ENCODE measurements around the gene GALNT1. TPM values are rescaled to one million over a fixed set of nuclear protein-coding genes. Genes with fewer than 3 reads are reported as not detected.

Gene GALNT1
- total RNA-seq, 4 donors from 2014 or later, result 40.3 to 61.5 (median 47.7) TPM

DNA sequence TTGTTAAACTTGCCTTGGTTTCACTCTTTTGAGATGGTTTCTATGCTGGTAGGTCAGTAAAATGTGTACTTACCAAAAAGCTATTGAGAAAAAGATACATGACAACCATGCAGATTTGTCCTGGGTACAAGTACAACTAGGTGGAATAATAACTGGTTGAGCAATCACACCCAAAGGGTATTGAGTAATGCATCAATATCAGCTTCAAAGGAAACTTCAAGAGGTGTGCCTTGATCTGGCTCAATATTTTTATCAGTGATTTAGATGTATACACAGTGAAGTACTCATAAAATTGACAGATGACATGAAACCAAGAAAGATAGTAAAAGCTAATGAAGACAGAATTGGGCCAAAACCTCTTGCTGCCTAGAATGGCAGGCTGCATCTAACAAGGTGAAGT, 21.7 kb upstream of the GALNT1 start:
- TF ChIP-seq, protein P1, sequence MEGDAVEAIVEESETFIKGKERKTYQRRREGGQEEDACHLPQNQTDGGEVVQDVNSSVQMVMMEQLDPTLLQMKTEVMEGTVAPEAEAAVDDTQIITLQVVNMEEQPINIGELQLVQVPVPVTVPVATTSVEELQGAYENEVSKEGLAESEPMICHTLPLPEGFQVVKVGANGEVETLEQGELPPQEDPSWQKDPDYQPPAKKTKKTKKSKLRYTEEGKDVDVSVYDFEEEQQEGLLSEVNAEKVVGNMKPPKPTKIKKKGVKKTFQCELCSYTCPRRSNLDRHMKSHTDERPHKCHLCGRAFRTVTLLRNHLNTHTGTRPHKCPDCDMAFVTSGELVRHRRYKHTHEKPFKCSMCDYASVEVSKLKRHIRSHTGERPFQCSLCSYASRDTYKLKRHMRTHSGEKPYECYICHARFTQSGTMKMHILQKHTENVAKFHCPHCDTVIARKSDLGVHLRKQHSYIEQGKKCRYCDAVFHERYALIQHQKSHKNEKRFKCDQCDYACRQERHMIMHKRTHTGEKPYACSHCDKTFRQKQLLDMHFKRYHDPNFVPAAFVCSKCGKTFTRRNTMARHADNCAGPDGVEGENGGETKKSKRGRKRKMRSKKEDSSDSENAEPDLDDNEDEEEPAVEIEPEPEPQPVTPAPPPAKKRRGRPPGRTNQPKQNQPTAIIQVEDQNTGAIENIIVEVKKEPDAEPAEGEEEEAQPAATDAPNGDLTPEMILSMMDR (IDR thresholded peaks at IDR 0.05; ENCODE audit: low read depth), result no peak

DNA sequence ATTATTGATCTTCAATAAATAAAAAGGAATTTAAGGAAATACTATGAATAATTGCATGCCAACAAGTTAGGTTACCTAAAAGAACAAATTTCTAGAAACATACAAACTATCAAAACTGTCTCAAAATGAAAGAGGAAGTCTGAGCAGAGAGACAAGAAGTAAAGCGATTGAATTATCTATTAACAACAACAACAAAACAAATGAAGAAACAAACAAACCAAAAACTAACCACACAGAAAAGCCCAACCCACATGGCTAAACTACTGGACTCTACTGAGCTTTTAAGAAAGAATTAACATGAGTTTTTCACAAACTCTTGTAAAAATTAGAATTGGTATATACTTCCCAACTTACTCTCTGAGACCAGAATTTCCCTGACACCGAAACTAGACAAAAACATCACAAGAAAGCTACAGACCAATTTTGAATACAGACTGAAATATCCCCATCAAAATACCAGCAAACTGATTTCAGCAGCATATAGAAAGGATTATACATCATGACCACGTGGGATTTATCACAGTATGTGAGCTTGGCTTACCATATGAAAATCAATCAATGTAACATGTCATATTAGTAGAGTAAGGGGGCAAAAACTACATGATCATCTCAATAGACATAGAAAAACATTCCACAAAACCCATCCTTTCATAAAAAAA, 16.6 kb upstream of the GALNT1 start:
- TF ChIP-seq, protein P1 (IDR thresholded peaks at IDR 0.05; ENCODE audit: low read depth), result no peak

DNA sequence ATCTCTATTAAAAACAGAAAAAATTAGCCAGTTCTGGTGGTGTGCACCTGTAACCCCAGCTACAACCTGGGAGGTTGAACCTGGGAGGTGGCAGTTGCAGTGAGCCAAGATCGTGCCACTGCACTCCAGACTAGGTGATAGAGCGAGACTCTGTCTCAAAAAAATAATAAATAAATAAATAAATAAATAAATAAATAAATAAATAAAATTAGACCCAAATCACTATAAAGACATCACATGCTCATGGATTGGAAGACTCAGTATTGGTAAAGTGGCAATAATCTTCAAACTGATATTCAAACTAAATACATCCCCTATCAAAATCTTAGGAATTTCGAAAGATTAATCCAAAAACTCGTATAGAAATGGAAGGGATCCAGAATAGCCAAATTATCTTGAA, 15.5 kb upstream of the GALNT1 start:
- TF ChIP-seq, protein P1 (IDR thresholded peaks at IDR 0.05; ENCODE audit: low read depth), result no peak

DNA sequence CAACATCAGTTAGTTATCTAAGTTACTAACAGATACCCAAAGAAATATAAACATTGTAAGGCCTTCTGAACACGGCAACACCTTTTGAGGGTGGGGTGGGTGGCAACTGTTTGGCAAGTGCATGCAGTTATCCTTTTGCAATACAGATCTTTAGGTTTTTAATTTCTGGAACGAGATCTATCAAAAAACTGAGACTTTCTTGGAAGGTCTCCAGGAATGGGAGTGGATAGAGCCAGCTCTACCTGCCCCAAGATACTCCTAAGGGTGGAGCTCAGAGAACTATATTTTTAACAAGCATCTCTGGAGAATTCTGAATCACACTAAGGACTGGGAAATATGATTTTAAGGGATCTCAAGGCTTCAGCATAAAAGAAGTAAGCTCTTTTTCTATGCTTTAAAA, 11.4 kb upstream of the GALNT1 start:
- TF ChIP-seq, protein P1 (IDR thresholded peaks at IDR 0.05; ENCODE audit: low read depth), result no peak

DNA sequence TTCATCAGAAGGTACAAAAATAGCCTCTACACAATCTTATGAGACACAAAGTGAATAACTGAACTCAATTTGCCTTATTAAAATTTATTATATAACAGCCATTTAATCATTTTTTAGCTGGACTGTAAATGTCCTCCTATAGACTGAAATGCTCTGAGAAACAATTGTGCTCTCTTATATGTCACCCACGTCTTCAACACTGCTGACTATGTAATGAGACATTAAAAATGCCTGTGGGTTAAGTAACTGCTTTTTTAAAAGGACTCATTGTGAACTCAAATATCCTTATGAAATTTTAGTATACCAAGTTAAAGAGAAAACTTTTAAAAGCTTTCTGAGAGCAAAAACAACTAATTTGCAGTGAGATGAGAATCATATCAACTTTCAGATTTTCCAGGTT, 10.4 kb upstream of the GALNT1 start:
- TF ChIP-seq, protein P1 (IDR thresholded peaks at IDR 0.05; ENCODE audit: low read depth), result no peak

DNA sequence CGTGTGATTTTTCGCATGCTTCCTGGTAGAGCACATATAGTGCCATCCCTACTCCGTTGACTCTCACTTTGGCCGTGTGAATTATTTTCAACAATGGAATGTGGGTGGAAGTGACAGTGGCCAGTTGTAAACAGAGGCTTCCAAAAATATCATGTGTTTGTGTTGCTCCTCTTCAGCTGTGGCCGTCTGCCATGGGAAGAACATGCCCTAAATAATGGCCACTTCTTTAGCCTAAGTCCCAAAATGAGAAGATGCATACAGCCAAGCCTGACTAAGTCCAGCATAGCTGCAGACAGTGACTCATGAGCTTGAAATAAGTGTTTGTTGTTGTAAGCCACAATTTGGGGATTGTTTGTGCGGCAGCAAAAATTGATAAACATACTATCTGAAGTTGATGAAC, 8.9 kb upstream of the GALNT1 start:
- TF ChIP-seq, protein P1 (IDR thresholded peaks at IDR 0.05; ENCODE audit: low read depth), result no peak

DNA sequence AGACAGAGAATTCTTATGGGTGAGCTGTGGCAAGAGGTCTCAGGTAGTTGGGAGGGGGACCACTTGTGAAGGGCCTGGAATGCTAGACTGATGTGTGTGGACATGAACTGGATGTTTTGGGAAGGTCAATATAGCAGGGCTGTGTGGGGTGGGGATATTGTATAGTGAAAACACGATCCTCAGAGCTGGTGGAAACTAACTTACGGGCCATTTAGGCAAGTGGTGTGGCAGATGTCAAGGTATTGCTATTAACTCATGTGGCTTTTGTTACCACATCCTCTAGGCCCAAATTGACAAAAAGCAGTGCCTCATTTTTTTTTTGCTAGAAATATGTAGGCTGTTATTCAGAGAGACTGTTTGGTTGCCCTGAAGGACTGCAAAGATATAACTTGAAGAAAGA, 8.0 kb upstream of the GALNT1 start:
- TF ChIP-seq, protein P1 (IDR thresholded peaks at IDR 0.05; ENCODE audit: low read depth), result no peak
